ENCODE data around the gene CYB561A3.

The CYB561A3 gene

GRCh38 chr11:61338783-61339489, 22.7 kb downstream of the CYB561A3 start:
- no peak for TF ChIP-seq CTCF (IDR thresholded peaks at IDR 0.05; ENCODE audit: control extremely low read depth, extremely low read depth, low read depth, missing control alignments)
- no peak for DNase-seq (ENCODE audit: extremely low spot score)
- CTCF ChIA-PET, result interaction anchor here (1.1 to 14.3 kb wide), 5 partner anchors 10 to 45 kb away, joined by 3 to 501 read pairs (median 3); partner anchors contain the start of genes CYB561A3 and TMEM138
- POLR2A ChIA-PET, result no interaction called here

DNA sequence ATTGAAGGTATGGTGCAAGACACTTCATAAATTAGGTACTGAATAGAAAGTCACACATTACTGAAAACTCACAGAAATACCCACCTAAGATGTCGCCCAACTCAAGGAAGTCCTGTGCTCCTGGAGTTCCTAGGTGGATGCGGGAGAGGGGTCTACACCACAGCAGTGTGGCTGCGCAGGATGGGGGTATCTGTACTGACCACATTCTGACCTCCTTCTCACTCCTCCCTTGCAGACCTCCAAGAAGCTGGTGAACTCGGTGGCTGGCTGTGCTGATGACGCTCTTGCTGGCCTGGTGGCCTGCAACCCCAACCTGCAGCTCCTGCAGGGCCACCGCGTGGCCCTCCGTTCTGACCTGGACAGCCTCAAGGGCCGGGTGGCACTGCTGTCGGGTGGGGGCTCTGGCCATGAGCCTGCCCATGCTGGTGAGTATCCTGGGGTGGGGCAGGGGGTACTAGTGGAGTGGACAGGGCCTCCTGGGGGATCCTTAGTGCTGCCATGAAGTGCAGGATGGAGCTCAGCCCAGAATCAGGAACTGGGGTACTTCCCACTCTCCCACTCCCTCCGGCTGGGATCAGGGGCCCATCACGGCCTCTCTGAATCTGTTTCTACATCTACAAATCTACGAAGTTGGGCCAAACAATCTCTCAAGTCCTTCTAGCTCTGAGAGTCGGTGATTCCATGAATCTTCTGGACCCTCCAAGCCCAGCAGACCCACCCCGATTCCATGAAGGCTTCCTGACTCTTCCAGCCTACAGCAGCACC, 23.8 kb downstream of the CYB561A3 start:
- ChIA-PET CTCF (interaction anchor here (1.0 to 14.3 kb wide), 8 partner anchors 11 to 96 kb away, joined by 3 to 501 read pairs (median 3); partner anchors contain the start of genes CYB561A3 and TMEM138), POLR2A (interaction anchor here (0.5 kb wide), 1 partner anchor 21 kb away, joined by 3 read pairs; no protein-coding TSS in a partner anchor)
- no peak for DNase-seq (ENCODE audit: extremely low spot score)
- no peak for TF ChIP-seq CTCF (IDR thresholded peaks at IDR 0.05; ENCODE audit: control extremely low read depth, extremely low read depth, low read depth, missing control alignments)

DNA sequence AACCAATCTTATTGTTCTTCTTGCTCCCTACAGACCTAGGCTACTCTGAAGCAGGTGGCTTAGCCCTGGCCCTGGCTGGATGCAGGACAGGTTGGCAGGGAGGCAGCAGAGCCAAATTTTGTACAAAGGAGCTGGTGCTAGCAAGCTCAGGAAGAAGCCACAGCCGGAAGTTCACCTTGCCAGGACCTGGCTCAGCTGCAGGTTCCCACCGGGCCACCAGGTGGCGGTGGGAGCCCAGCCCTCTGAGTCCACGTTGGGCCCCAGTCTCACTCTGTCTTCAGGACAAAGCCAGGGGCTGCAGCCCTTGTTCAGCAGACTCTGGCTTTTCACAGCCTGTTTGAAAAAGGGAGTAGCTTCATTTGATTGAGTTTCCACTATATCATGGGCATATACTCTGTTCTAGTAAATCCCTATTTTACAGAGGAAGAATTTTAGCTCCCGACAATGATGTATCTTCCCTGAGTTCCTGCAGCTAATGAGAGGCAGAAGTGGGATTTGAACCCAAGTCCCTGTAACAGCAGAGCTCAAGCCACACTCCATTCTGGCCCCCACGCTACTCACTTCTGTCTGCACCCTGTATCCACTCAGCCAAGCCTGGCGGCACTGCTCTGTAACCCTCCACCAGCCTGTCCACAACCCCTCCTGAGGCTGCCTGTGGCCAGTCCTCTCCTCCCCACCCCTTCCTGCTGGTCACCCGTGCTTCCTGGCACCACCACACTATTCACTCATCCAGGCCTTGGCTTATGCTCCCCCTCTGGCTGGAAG, 25.3 kb downstream of the CYB561A3 start:
- TF ChIP-seq CTCF (IDR thresholded peaks at IDR 0.05; ENCODE audit: control extremely low read depth, extremely low read depth, low read depth, missing control alignments), result peak; percentile 97
- peak; percentile 92 for DNase-seq (ENCODE audit: extremely low spot score)
- POLR2A ChIA-PET, result interaction anchor here (0.5 to 1.3 kb wide), 8 partner anchors 9 to 48 kb away, joined by 3 to 8 read pairs (median 4); partner anchors contain the start of genes CYB561A3 and TMEM138
- CTCF ChIA-PET, result interaction anchor here (0.6 to 14.3 kb wide), 41 partner anchors 8 to 437 kb away, joined by 3 to 501 read pairs (median 5); partner anchors contain the start of genes CPSF7, CYB561A3, SDHAF2 and TMEM138

GRCh38 chr11:61335355-61335710, 26.3 kb downstream of the CYB561A3 start:
- TF ChIP-seq CTCF (IDR thresholded peaks at IDR 0.05; ENCODE audit: control extremely low read depth, extremely low read depth, low read depth, missing control alignments), result no peak
- POLR2A ChIA-PET, result interaction anchor here (0.9 kb wide), 2 partner anchors 8 to 21 kb away, joined by 4 to 5 read pairs; no protein-coding TSS in a partner anchor
- CTCF ChIA-PET, result interaction anchor here (0.9 to 14.3 kb wide), 21 partner anchors 8 to 252 kb away, joined by 3 to 501 read pairs (median 9); partner anchors contain the start of genes CPSF7, CYB561A3, SDHAF2 and TMEM138
- DNase-seq (ENCODE audit: extremely low spot score), result no peak

DNA sequence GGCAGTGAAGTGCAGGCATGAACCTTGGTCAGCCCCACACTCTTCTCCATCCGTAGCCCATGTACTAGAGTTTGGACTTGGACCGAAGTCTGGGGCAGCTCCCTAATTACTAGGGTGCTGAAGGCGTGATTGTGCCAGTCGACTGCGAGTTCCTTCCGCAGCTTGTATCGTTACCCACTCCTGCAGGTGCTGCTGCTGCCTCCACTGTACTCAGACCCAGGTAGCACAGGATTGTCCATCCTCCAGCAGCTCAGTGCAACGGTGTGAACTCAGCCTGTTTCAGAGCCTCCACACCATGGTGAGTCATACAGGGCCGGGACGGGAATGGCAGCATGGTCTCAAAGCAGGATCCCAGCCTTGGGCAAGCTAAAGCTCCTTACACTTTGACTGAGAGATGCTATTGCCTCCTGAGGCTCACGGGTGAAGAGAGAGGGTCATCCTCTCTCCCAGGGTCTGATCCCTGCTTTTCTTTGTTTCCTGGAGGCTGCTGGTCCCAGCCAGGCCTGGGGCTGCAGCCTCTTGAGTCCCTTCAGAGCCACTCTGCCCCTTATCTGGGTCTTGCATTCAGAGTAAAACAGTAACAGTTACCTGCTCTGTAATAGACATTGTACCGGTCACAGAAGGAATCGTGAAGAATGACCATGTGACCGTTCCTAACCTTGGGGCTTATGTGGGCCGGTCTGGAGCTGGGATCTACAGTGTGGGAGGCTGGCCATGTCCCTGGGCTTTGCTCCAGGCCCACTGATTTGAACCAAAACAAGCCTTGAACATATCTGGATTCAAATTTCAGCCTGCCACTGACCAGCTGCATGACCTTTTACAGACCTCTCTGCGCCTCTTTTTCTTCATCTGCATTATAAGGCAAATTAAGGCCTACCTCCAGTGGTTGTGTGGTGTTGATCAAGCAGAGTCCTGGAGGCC, 27.0 kb downstream of the CYB561A3 start:
- DNase-seq (ENCODE audit: extremely low spot score), result no peak
- TF ChIP-seq CTCF (IDR thresholded peaks at IDR 0.05; ENCODE audit: control extremely low read depth, extremely low read depth, low read depth, missing control alignments), result no peak
- CTCF ChIA-PET, result interaction anchor here (1.0 to 14.3 kb wide), 10 partner anchors 8 to 100 kb away, joined by 3 to 501 read pairs (median 24); partner anchors contain the start of genes CPSF7, CYB561A3, SDHAF2 and TMEM138
- POLR2A ChIA-PET, result interaction anchor here (0.6 to 1.1 kb wide), 3 partner anchors 21 to 27 kb away, joined by 3 to 5 read pairs (median 4); partner anchors contain the start of gene CYB561A3

Data from GM10248 (cell line).